C4-2B (cell line): Measurements from ENCODE around the gene LAMA2.

Source experiments
- H3K27ac ChIP-seq: fragments of 450-650 bp; 2 replicates; pipeline ENCODE4 v1.5.1; 2017
- CTCF ChIP-seq: fragments of 450-650 bp; conservative IDR thresholded peaks from 2 replicates; pipeline ENCODE4 v1.5.1; 2017; ENCODE audit warnings: mild to moderate bottlenecking
- ZFX ChIP-seq: fragments of 450-650 bp; IDR thresholded peaks from 2 replicates; pipeline ENCODE4 v1.6.1; 2017

LAMA2 gene

GRCh38 chr6:129134535-129134934 is 251.6 kb downstream of the LAMA2 start:
- H3K27ac ChIP-seq: no peak overlapping the region
- TF ChIP-seq CTCF: no peak
- no peak for TF ChIP-seq ZFX

GRCh38 chr6:129135451-129135850 is 252.5 kb downstream of the LAMA2 start:
- TF ChIP-seq CTCF (no peak), ZFX (no peak)
- H3K27ac ChIP-seq: no peak overlapping the region

- no peak for TF ChIP-seq CTCF
- TF ChIP-seq ZFX: no peak
- no peak overlapping the region for H3K27ac ChIP-seq
Observed at GRCh38 chr6:129136751-129137150, 253.8 kb downstream of the LAMA2 start.

- no peak for TF ChIP-seq ZFX
- no peak for TF ChIP-seq CTCF
- H3K27ac ChIP-seq: no peak overlapping the region
Observed at GRCh38 chr6:129138739-129139405, 255.9 kb downstream of the LAMA2 start.

- H3K27ac ChIP-seq: no peak overlapping the region
- no peak for TF ChIP-seq CTCF
- no peak for TF ChIP-seq ZFX
Observed at GRCh38 chr6:129140526-129140925, 257.6 kb downstream of the LAMA2 start.

- TF ChIP-seq CTCF: no peak
- no peak for TF ChIP-seq ZFX
- no peak overlapping the region for H3K27ac ChIP-seq
Observed at GRCh38 chr6:129141499-129141898, 258.6 kb downstream of the LAMA2 start.

- no peak overlapping the region for H3K27ac ChIP-seq
Observed at GRCh38 chr6:129146902-129147301, 264.0 kb downstream of the LAMA2 start.

More at GRCh38 chr6:129146902-129147301, 264.0 kb downstream of the LAMA2 start:
- no peak for TF ChIP-seq ZFX
- TF ChIP-seq CTCF: no peak
